ENCODE results near the gene OSTM1.
"Not testable (repeated sequence)": the region's sequence is repeated elsewhere in the genome, so short reads cannot be mapped to it uniquely, and the experiment has no call there.

Gene OSTM1

GRCh38 chr6:108027594-108027993, 46.9 kb downstream of the OSTM1 start:
- H3K4me3 ChIP-seq (ENCODE audit: low read depth in 1 of 2, low read length in 2 of 2): no peak overlapping the region
- no peaks in the 10 kb centered on the region for H3K27me3 ChIP-seq (ENCODE audit: control insufficient read depth in 1 of 2, insufficient read depth in 2 of 2, low read length in 2 of 2)
- no peaks in the 10 kb centered on the region for H3K9me3 ChIP-seq (ENCODE audit: control insufficient read depth in 1 of 2, low read length in 2 of 2)

GRCh38 chr6:108027056-108027455, 47.5 kb downstream of the OSTM1 start:
- H3K9me3 ChIP-seq (ENCODE audit: control insufficient read depth in 1 of 2, low read length in 2 of 2): no peaks in the 10 kb centered on the region
- peaks cover 0 to 11% of the 10 kb centered on the region in 2 donors for H3K4me1 ChIP-seq (ENCODE audit: control insufficient read depth in 1 of 2, insufficient read depth in 2 of 2, low read length in 2 of 2)

More at GRCh38 chr6:108027594-108027993, 46.9 kb downstream of the OSTM1 start:
- Histone ChIP-seq H3K4me1 (ENCODE audit: control insufficient read depth in 1 of 2, insufficient read depth in 2 of 2, low read length in 2 of 2) (peaks cover 0 to 11% of the 10 kb centered on the region in 2 donors), H3K27ac (ENCODE audit: low read depth, low read length) (no peak overlapping the region), H3K9ac (ENCODE audit: low read depth in 1 of 2, low read length in 2 of 2) (no peak overlapping the region), H3K36me3 (ENCODE audit: control insufficient read depth in 1 of 2, insufficient read depth in 2 of 2, low read length in 2 of 2) (no peaks in the 10 kb centered on the region)

GRCh38 chr6:108024427-108025073, 50.0 kb downstream of the OSTM1 start:
- H3K27me3 ChIP-seq (ENCODE audit: control insufficient read depth in 1 of 2, insufficient read depth in 2 of 2, low read length in 2 of 2): no peaks in the 10 kb centered on the region
- H3K4me1 ChIP-seq (ENCODE audit: control insufficient read depth in 1 of 2, insufficient read depth in 2 of 2, low read length in 2 of 2): peaks cover 0 to 6% of the 10 kb centered on the region in 2 donors
- H3K4me3 ChIP-seq (ENCODE audit: low read depth in 1 of 2, low read length in 2 of 2): no peak overlapping the region
- no peak overlapping the region for H3K9ac ChIP-seq (ENCODE audit: low read depth in 1 of 2, low read length in 2 of 2)
- H3K9me3 ChIP-seq (ENCODE audit: control insufficient read depth in 1 of 2, low read length in 2 of 2): no peaks in the 10 kb centered on the region
- H3K27ac ChIP-seq (ENCODE audit: low read depth, low read length): no peak overlapping the region
- no peaks in the 10 kb centered on the region for H3K36me3 ChIP-seq (ENCODE audit: control insufficient read depth in 1 of 2, insufficient read depth in 2 of 2, low read length in 2 of 2)

More at GRCh38 chr6:108027056-108027455, 47.5 kb downstream of the OSTM1 start:
- Histone ChIP-seq H3K27me3 (ENCODE audit: control insufficient read depth in 1 of 2, insufficient read depth in 2 of 2, low read length in 2 of 2) (no peaks in the 10 kb centered on the region), H3K9ac (ENCODE audit: low read depth in 1 of 2, low read length in 2 of 2) (no peak overlapping the region), H3K4me3 (ENCODE audit: low read depth in 1 of 2, low read length in 2 of 2) (no peak overlapping the region), H3K36me3 (ENCODE audit: control insufficient read depth in 1 of 2, insufficient read depth in 2 of 2, low read length in 2 of 2) (no peaks in the 10 kb centered on the region), H3K27ac (ENCODE audit: low read depth, low read length) (no peak overlapping the region)

- Histone ChIP-seq H3K27me3 (ENCODE audit: control insufficient read depth in 1 of 2, insufficient read depth in 2 of 2, low read length in 2 of 2) (no peaks in the 10 kb centered on the region), H3K4me1 (ENCODE audit: control insufficient read depth in 1 of 2, insufficient read depth in 2 of 2, low read length in 2 of 2) (no peaks in the 10 kb centered on the region), H3K9me3 (ENCODE audit: control insufficient read depth in 1 of 2, low read length in 2 of 2) (no peaks in the 10 kb centered on the region), H3K36me3 (ENCODE audit: control insufficient read depth in 1 of 2, insufficient read depth in 2 of 2, low read length in 2 of 2) (no peaks in the 10 kb centered on the region), H3K27ac (ENCODE audit: low read depth, low read length) (no peak overlapping the region), H3K4me3 (ENCODE audit: low read depth in 1 of 2, low read length in 2 of 2) (no peak overlapping the region), H3K9ac (ENCODE audit: low read depth in 1 of 2, low read length in 2 of 2) (no peak overlapping the region)
Observed at GRCh38 chr6:108020472-108021116, 53.9 kb downstream of the OSTM1 start.

GRCh38 chr6:108016283-108016682, 58.3 kb downstream of the OSTM1 start:
- H3K36me3 ChIP-seq (ENCODE audit: control insufficient read depth in 1 of 2, insufficient read depth in 2 of 2, low read length in 2 of 2); H3K27ac ChIP-seq (ENCODE audit: low read depth, low read length); H3K9ac ChIP-seq (ENCODE audit: low read depth in 1 of 2, low read length in 2 of 2); H3K4me1 ChIP-seq (ENCODE audit: control insufficient read depth in 1 of 2, insufficient read depth in 2 of 2, low read length in 2 of 2); H3K27me3 ChIP-seq (ENCODE audit: control insufficient read depth in 1 of 2, insufficient read depth in 2 of 2, low read length in 2 of 2); H3K4me3 ChIP-seq (ENCODE audit: low read depth in 1 of 2, low read length in 2 of 2); H3K9me3 ChIP-seq (ENCODE audit: control insufficient read depth in 1 of 2, low read length in 2 of 2): not testable (repeated sequence)

- H3K4me1 ChIP-seq (ENCODE audit: control insufficient read depth in 1 of 2, insufficient read depth in 2 of 2, low read length in 2 of 2): no peaks in the 10 kb centered on the region
Observed at GRCh38 chr6:108013787-108014439, 60.6 kb downstream of the OSTM1 start.

GRCh38 chr6:108009894-108010293, 64.6 kb downstream of the OSTM1 start:
- Histone ChIP-seq H3K9ac (ENCODE audit: low read depth in 1 of 2, low read length in 2 of 2) (no peak overlapping the region), H3K4me3 (ENCODE audit: low read depth in 1 of 2, low read length in 2 of 2) (no peak overlapping the region), H3K27ac (ENCODE audit: low read depth, low read length) (no peak overlapping the region), H3K4me1 (ENCODE audit: control insufficient read depth in 1 of 2, insufficient read depth in 2 of 2, low read length in 2 of 2) (no peaks in the 10 kb centered on the region), H3K27me3 (ENCODE audit: control insufficient read depth in 1 of 2, insufficient read depth in 2 of 2, low read length in 2 of 2) (no peaks in the 10 kb centered on the region), H3K9me3 (ENCODE audit: control insufficient read depth in 1 of 2, low read length in 2 of 2) (peaks cover 3 to 11% of the 10 kb centered on the region in 2 donors), H3K36me3 (ENCODE audit: control insufficient read depth in 1 of 2, insufficient read depth in 2 of 2, low read length in 2 of 2) (no peaks in the 10 kb centered on the region)

More at GRCh38 chr6:108013787-108014439, 60.6 kb downstream of the OSTM1 start:
- Histone ChIP-seq H3K36me3 (ENCODE audit: control insufficient read depth in 1 of 2, insufficient read depth in 2 of 2, low read length in 2 of 2) (no peaks in the 10 kb centered on the region), H3K9me3 (ENCODE audit: control insufficient read depth in 1 of 2, low read length in 2 of 2) (peaks cover 3 to 10% of the 10 kb centered on the region in 2 donors), H3K27ac (ENCODE audit: low read depth, low read length) (no peak overlapping the region), H3K9ac (ENCODE audit: low read depth in 1 of 2, low read length in 2 of 2) (no peak overlapping the region), H3K4me3 (ENCODE audit: low read depth in 1 of 2, low read length in 2 of 2) (no peak overlapping the region), H3K27me3 (ENCODE audit: control insufficient read depth in 1 of 2, insufficient read depth in 2 of 2, low read length in 2 of 2) (no peaks in the 10 kb centered on the region)

- not testable (repeated sequence) for H3K36me3 ChIP-seq (ENCODE audit: control insufficient read depth in 1 of 2, insufficient read depth in 2 of 2, low read length in 2 of 2); H3K27me3 ChIP-seq (ENCODE audit: control insufficient read depth in 1 of 2, insufficient read depth in 2 of 2, low read length in 2 of 2); H3K4me3 ChIP-seq (ENCODE audit: low read depth in 1 of 2, low read length in 2 of 2); H3K9ac ChIP-seq (ENCODE audit: low read depth in 1 of 2, low read length in 2 of 2); H3K27ac ChIP-seq (ENCODE audit: low read depth, low read length); H3K4me1 ChIP-seq (ENCODE audit: control insufficient read depth in 1 of 2, insufficient read depth in 2 of 2, low read length in 2 of 2)
- H3K9me3 ChIP-seq (ENCODE audit: control insufficient read depth in 1 of 2, low read length in 2 of 2): peaks cover 3 to 11% of the 10 kb centered on the region in 2 donors
Observed at GRCh38 chr6:108009258-108009657, 65.3 kb downstream of the OSTM1 start.

GRCh38 chr6:108008363-108008762, 66.2 kb downstream of the OSTM1 start:
- H3K9ac ChIP-seq (ENCODE audit: low read depth in 1 of 2, low read length in 2 of 2): no peak overlapping the region
- H3K27ac ChIP-seq (ENCODE audit: low read depth, low read length): no peak overlapping the region
- H3K9me3 ChIP-seq (ENCODE audit: control insufficient read depth in 1 of 2, low read length in 2 of 2): peaks cover 3 to 11% of the 10 kb centered on the region in 2 donors
- H3K4me3 ChIP-seq (ENCODE audit: low read depth in 1 of 2, low read length in 2 of 2): no peak overlapping the region
- no peaks in the 10 kb centered on the region for H3K36me3 ChIP-seq (ENCODE audit: control insufficient read depth in 1 of 2, insufficient read depth in 2 of 2, low read length in 2 of 2)
- H3K4me1 ChIP-seq (ENCODE audit: control insufficient read depth in 1 of 2, insufficient read depth in 2 of 2, low read length in 2 of 2): no peaks in the 10 kb centered on the region
- H3K27me3 ChIP-seq (ENCODE audit: control insufficient read depth in 1 of 2, insufficient read depth in 2 of 2, low read length in 2 of 2): no peaks in the 10 kb centered on the region

GRCh38 chr6:108005961-108006360, 68.6 kb downstream of the OSTM1 start:
- Histone ChIP-seq H3K4me1 (ENCODE audit: control insufficient read depth in 1 of 2, insufficient read depth in 2 of 2, low read length in 2 of 2) (peaks cover 4 to 11% of the 10 kb centered on the region in 2 donors), H3K27me3 (ENCODE audit: control insufficient read depth in 1 of 2, insufficient read depth in 2 of 2, low read length in 2 of 2) (no peaks in the 10 kb centered on the region), H3K36me3 (ENCODE audit: control insufficient read depth in 1 of 2, insufficient read depth in 2 of 2, low read length in 2 of 2) (no peaks in the 10 kb centered on the region), H3K4me3 (ENCODE audit: low read depth in 1 of 2, low read length in 2 of 2) (no peak overlapping the region), H3K9me3 (ENCODE audit: control insufficient read depth in 1 of 2, low read length in 2 of 2) (peaks cover 3 to 11% of the 10 kb centered on the region in 2 donors), H3K27ac (ENCODE audit: low read depth, low read length) (no peak overlapping the region), H3K9ac (ENCODE audit: low read depth in 1 of 2, low read length in 2 of 2) (no peak overlapping the region)
